Lung (tissue), 12 donors: ENCODE measurements around the gene ZNF750. TPM values are rescaled to one million over a fixed set of nuclear protein-coding genes. Genes with fewer than 3 reads are reported as not detected.

Experiments
- ATAC-seq: fragments of 200-7000 bp; cut with Tn5 transposase; one replicate; pipeline ENCODE4 v1.9.1; 2020; ENCODE audit warnings: moderate number of reproducible peaks; ENCODE audit not compliant: insufficient read depth, low FRiP score
- DNase-seq, 3 donors: peaks; one replicate each; pipeline ENCODE4 v3.0.0-alpha.2; 2013 to 2017
- H3K27ac ChIP-seq, 2 donors: one replicate each; pipeline ENCODE4 v1.5.1; 2013; ENCODE audit warnings: mild to moderate bottlenecking in 2 of 2, moderate library complexity in 2 of 2, control low read depth in 1 of 2, inconsistent platforms in 1 of 2, low read depth in 1 of 2, low read length in 1 of 2
- H3K27me3 ChIP-seq, 3 donors: one replicate each; pipeline ENCODE4 v1.5.1; 2013; ENCODE audit warnings: low read length in 2 of 3; ENCODE audit not compliant: control insufficient read depth in 3 of 3, insufficient read depth in 3 of 3
- H3K36me3 ChIP-seq, 4 donors: one replicate each; pipeline ENCODE4 v1.5.1; 2013; ENCODE audit warnings: low read length in 4 of 4, mild to moderate bottlenecking in 1 of 4, moderate library complexity in 1 of 4; ENCODE audit not compliant: control insufficient read depth in 4 of 4, insufficient read depth in 4 of 4
- H3K4me1 ChIP-seq, 5 donors: one replicate each; pipeline ENCODE4 v1.5.1; 2013; ENCODE audit warnings: low read length in 5 of 5, mild to moderate bottlenecking in 2 of 5, moderate library complexity in 1 of 5; ENCODE audit not compliant: control insufficient read depth in 5 of 5, insufficient read depth in 5 of 5
- H3K4me3 ChIP-seq: one replicate; pipeline ENCODE4 v1.5.1; 2013; ENCODE audit warnings: mild to moderate bottlenecking, control low read depth, moderate library complexity
- H3K9ac ChIP-seq, 2 donors: one replicate each; pipeline ENCODE4 v1.5.1; 2013; ENCODE audit warnings: low read length in 2 of 2, control low read depth in 1 of 2; ENCODE audit not compliant: insufficient read depth in 1 of 2
- H3K9me3 ChIP-seq, 4 donors: one replicate each; pipeline ENCODE4 v1.5.1; 2013; ENCODE audit warnings: low read length in 3 of 4, mild to moderate bottlenecking in 1 of 4, moderate library complexity in 1 of 4; ENCODE audit not compliant: control insufficient read depth in 4 of 4, insufficient read depth in 3 of 4
- CTCF ChIP-seq: IDR thresholded peaks from 2 replicates; pipeline ENCODE4 v1.5.1; 2012; ENCODE audit warnings: mild to moderate bottlenecking; ENCODE audit errors: control extremely low read depth, extremely low read depth
- WGBS, 2 donors: extraction: QIAGEN DNeasy Blood & Tissue Kit; methylation state at CpG; one replicate each; pipeline ENCODE4 v1.1.7; 2013; 5-methylcytosine and 5-hydroxymethylcytosine counted together
- polyA plus RNA-seq, 2 donors: library from polyadenylated mRNA; stranded (reverse); fragments of 200-250 nt; gene quantifications; one replicate each; pipeline ENCODE4 v1.2.1, GENCODE V29; 2013
- total RNA-seq, 2 donors: library from RNA; depleted of rRNA in 1 of 2; stranded (reverse); fragments of >200 nt in 1 of 2; gene quantifications; one replicate each; pipeline ENCODE4 v1.2.1, GENCODE V29; 2014 to 2021
- donor health status: control.
- donor health status: control.
- donor health status: Bipolar disorder and iron deficiency.
- donor health status: healthy.
- donor health status: DM: yes; HTN: yes; CAD: no.

Gene ZNF750
- total and polyA plus RNA-seq, 4 donors, result 1.3 to 4.4 (median 1.9) TPM

GRCh38 chr17:82876602-82877379, 37.0 kb upstream of the ZNF750 start:
- peak overlapping the region in 1 of 2 donors; percentile 44 for H3K27ac ChIP-seq
- no peak overlapping the region for H3K9ac ChIP-seq
- no peaks in the 10 kb centered on the region for H3K27me3 ChIP-seq
- DNase-seq (peak; percentile 86 to 91 (median 87)), ATAC-seq (peak; percentile 63)
- no peaks in the 10 kb centered on the region for H3K9me3 ChIP-seq
- H3K36me3 ChIP-seq, result peaks cover 0 to 6% (median 3%) of the 10 kb centered on the region in 4 donors
- 31 to 35% methylated on average over 14 of the region's 14 CpGs for WGBS, 2 donors
- no peak overlapping the region for H3K4me3 ChIP-seq
- peaks cover under 1 to 49% (median 19%) of the 10 kb centered on the region in 5 donors for H3K4me1 ChIP-seq
- TF ChIP-seq CTCF, result no peak

GRCh38 chr17:82876149-82876548, 36.3 kb upstream of the ZNF750 start:
- Histone ChIP-seq H3K27ac (peak overlapping the region in 1 of 2 donors; percentile 82), H3K4me3 (no peak overlapping the region), H3K36me3 (peaks cover 0 to 10% (median 5%) of the 10 kb centered on the region in 4 donors), H3K9me3 (no peaks in the 10 kb centered on the region), H3K27me3 (no peaks in the 10 kb centered on the region), H3K9ac (peak overlapping the region in 1 of 2 donors; percentile 34), H3K4me1 (peaks cover 0 to 42% (median 16%) of the 10 kb centered on the region in 5 donors)
- TF ChIP-seq CTCF, result no peak
- ATAC-seq, result no peak
- WGBS, 2 donors, result 35 to 38% methylated on average over 18 of the region's 18 CpGs
- DNase-seq, result no peak

GRCh38 chr17:82875407-82875856, 35.6 kb upstream of the ZNF750 start:
- Histone ChIP-seq H3K4me1 (peaks cover 0 to 36% (median 14%) of the 10 kb centered on the region in 5 donors), H3K27ac (peak overlapping the region in 1 of 2 donors; percentile 72)
- peak; percentile 20 for ATAC-seq

More at GRCh38 chr17:82875407-82875856, 35.6 kb upstream of the ZNF750 start:
- TF ChIP-seq CTCF, result no peak
- WGBS, 2 donors, result 53 to 55% methylated on average over 19 of the region's 19 CpGs
- Histone ChIP-seq H3K36me3 (peaks cover 3 to 14% (median 10%) of the 10 kb centered on the region in 4 donors), H3K4me3 (no peak overlapping the region), H3K9ac (peak overlapping the region; percentile 25 to 61), H3K27me3 (no peaks in the 10 kb centered on the region), H3K9me3 (no peaks in the 10 kb centered on the region)
- DNase-seq, result no peak
